Prostate gland (tissue), 2 donors: ENCODE data around the gene CHTOP. TPM values are rescaled to one million over a fixed set of nuclear protein-coding genes. Genes with fewer than 3 reads are reported as not detected.

Experiments
- DNase-seq: peaks from one replicate; pipeline ENCODE4 v3.0.0-alpha.2; 2019; ENCODE audit warnings: low spot score
- H3K27ac ChIP-seq, 2 donors: fragments of 200-600 bp; sonication (generic); 2 replicates each; pipeline ENCODE4 v1.5.1; 2017 to 2019
- H3K27me3 ChIP-seq: fragments of 200-600 bp; sonication (generic); replicated peaks from 2 replicates; pipeline ENCODE4 v1.5.1; 2019; ENCODE audit not compliant: insufficient read depth
- H3K36me3 ChIP-seq, 2 donors: fragments of 200-600 bp; sonication (generic); 1 replicate in 1 of 2; 2 replicates in 1 of 2; pipeline versions ENCODE4 v1.5.1 to v1.8.1; 2017 to 2019
- H3K4me1 ChIP-seq: fragments of 200-600 bp; sonication (generic); replicated peaks from 2 replicates; pipeline ENCODE4 v1.5.1; 2019
- H3K4me3 ChIP-seq, 2 donors: fragments of 200-600 bp; sonication (generic); 2 replicates each; pipeline ENCODE4 v1.5.1; 2017 to 2019
- H3K9me3 ChIP-seq: fragments of 200-600 bp; sonication (generic); 2 replicates; pipeline ENCODE4 v1.5.1; 2017
- CTCF ChIP-seq, 4 experiments: fragments of 200-600 bp in 2 of 4; fragments of 450-650 bp in 2 of 4; sonication (generic) in 2 of 4; IDR thresholded peaks; 1 replicate in 3 of 4; 2 replicates in 1 of 4; pipeline ENCODE4 v1.5.1; 2016 to 2019; ENCODE audit warnings: antibody characterized with exemption in 4 of 4, mild to moderate bottlenecking in 2 of 4, moderate library complexity in 2 of 4
- POLR2A ChIP-seq: fragments of 450-650 bp; IDR thresholded peaks from one replicate; pipeline ENCODE4 v1.6.1; 2016; ENCODE audit warnings: antibody characterized with exemption, mild to moderate bottlenecking
- POLR2AphosphoS5 ChIP-seq: sonication (generic); formaldehyde crosslinking; IDR thresholded peaks from one replicate; pipeline ENCODE4 v1.6.1; 2017; ENCODE audit warnings: antibody characterized with exemption
- WGBS: methylation state at CpG from one replicate; pipeline ENCODE4 v1.1.5; 2018; 5-methylcytosine and 5-hydroxymethylcytosine counted together
- intact Hi-C: fragments of 100-400 bp; cut with DNase I; formaldehyde crosslinking; loops from one replicate; pipeline ENCODE4 v1.14.2; 2022
- total RNA-seq, 2 donors: library from RNA; depleted of rRNA; stranded (reverse); fragments of >200 nt; gene quantifications; one replicate each; pipeline ENCODE4 v1.1.0, GENCODE V29; 2016

CHTOP gene
- total RNA-seq, 2 donors from 2014 or later, result 60.6 to 74.4 TPM

- intact Hi-C loops, result loop anchor here (2.0 kb wide), 1 partner anchor 24 kb away; the partner anchor contains the start of gene CHTOP
- H3K4me1 ChIP-seq, result no peaks in the 10 kb centered on the region
Measured at GRCh38 chr1:153659175-153659534, 25.3 kb downstream of the CHTOP start.

GRCh38 chr1:153659656-153660055, 25.8 kb downstream of the CHTOP start:
- WGBS, result 77% methylated on average over 9 of the region's 9 CpGs
- peak overlapping the region in 1 of 2 donors; percentile 96 for H3K27ac ChIP-seq
- H3K4me3 ChIP-seq, result peak overlapping the region in 1 of 2 donors; percentile 67
- H3K27me3 ChIP-seq, result no peaks in the 10 kb centered on the region
- intact Hi-C loops, result loop anchor here (2.0 kb wide), 1 partner anchor 25 kb away; the partner anchor contains the start of gene CHTOP
- H3K36me3 ChIP-seq, result peaks cover 0 to 11% of the 10 kb centered on the region in 2 donors
- no peak for TF ChIP-seq POLR2A
- no peak for TF ChIP-seq POLR2AphosphoS5
- no peak for TF ChIP-seq CTCF (IDR thresholded peaks at IDR 0.05)
- no peaks in the 10 kb centered on the region for H3K4me1 ChIP-seq
- DNase-seq, result no peak
- no peaks in the 10 kb centered on the region for H3K9me3 ChIP-seq

More at GRCh38 chr1:153659175-153659534, 25.3 kb downstream of the CHTOP start:
- TF ChIP-seq CTCF (IDR thresholded peaks at IDR 0.05) (no peak), POLR2AphosphoS5 (no peak), POLR2A (no peak)
- peak overlapping the region; percentile 67 to 69 for H3K4me3 ChIP-seq
- WGBS, result 27% methylated on average over 8 of the region's 8 CpGs
- H3K9me3 ChIP-seq, result no peaks in the 10 kb centered on the region
- no peak for DNase-seq
- peaks cover 0 to 6% of the 10 kb centered on the region in 2 donors for H3K36me3 ChIP-seq
- H3K27ac ChIP-seq, result peak overlapping the region; percentile 96
- no peaks in the 10 kb centered on the region for H3K27me3 ChIP-seq

GRCh38 chr1:153661111-153661708, 27.3 kb downstream of the CHTOP start:
- Histone ChIP-seq H3K27me3 (no peaks in the 10 kb centered on the region), H3K27ac (no peak overlapping the region), H3K4me1 (no peaks in the 10 kb centered on the region), H3K36me3 (peaks cover 4 to 15% of the 10 kb centered on the region in 2 donors), H3K9me3 (no peaks in the 10 kb centered on the region), H3K4me3 (no peak overlapping the region)
- WGBS, result 52% methylated on average over 9 of the region's 9 CpGs
- TF ChIP-seq POLR2A (no peak), CTCF (IDR thresholded peaks at IDR 0.05) (no peak), POLR2AphosphoS5 (no peak)
- DNase-seq, result no peak
- intact Hi-C loops, result no loop called here

- 50% methylated on average over 2 of the region's 2 CpGs for WGBS
- Histone ChIP-seq H3K27ac (no peak overlapping the region), H3K27me3 (no peaks in the 10 kb centered on the region), H3K9me3 (no peaks in the 10 kb centered on the region), H3K4me1 (no peaks in the 10 kb centered on the region), H3K4me3 (no peak overlapping the region), H3K36me3 (peaks cover 4 to 20% of the 10 kb centered on the region in 2 donors)
- no peak for TF ChIP-seq CTCF (IDR thresholded peaks at IDR 0.05)
- no peak for TF ChIP-seq POLR2A
- TF ChIP-seq POLR2AphosphoS5, result no peak
- DNase-seq, result no peak
- intact Hi-C loops, result no loop called here
Measured at GRCh38 chr1:153662269-153662668, 28.4 kb downstream of the CHTOP start.

- 79% methylated on average over 5 of the region's 5 CpGs for WGBS
- Histone ChIP-seq H3K4me3 (no peak overlapping the region), H3K9me3 (no peaks in the 10 kb centered on the region), H3K27ac (no peak overlapping the region), H3K36me3 (peaks cover 8 to 24% of the 10 kb centered on the region in 2 donors), H3K27me3 (no peaks in the 10 kb centered on the region), H3K4me1 (no peaks in the 10 kb centered on the region)
- DNase-seq, result no peak
- intact Hi-C loops, result no loop called here
- TF ChIP-seq POLR2A (no peak), CTCF (IDR thresholded peaks at IDR 0.05) (no peak), POLR2AphosphoS5 (no peak)
Measured at GRCh38 chr1:153663211-153663610, 29.3 kb downstream of the CHTOP start.
